HG03469 (cell line): Measurements from ENCODE around the gene ANKRD61.
"Not testable (repeated sequence)": the region's sequence is repeated elsewhere in the genome, so short reads cannot be mapped to it uniquely, and the experiment has no call there.

Source experiments
- ATAC-seq: cut with Tn5 transposase; IDR thresholded peaks from one replicate; pipeline ENCODE4 v1.9.1; 2021; ENCODE audit warnings: mild to moderate bottlenecking, moderate library complexity, moderate number of reproducible peaks; ENCODE audit not compliant: unreplicated experiment

ANKRD61 gene

GRCh38 chr7:6028563-6028962 is 2.6 kb upstream of the ANKRD61 start:
- no peak for ATAC-seq

GRCh38 chr7:6031567-6031966 is 391 bp downstream of the ANKRD61 start:
- ATAC-seq = no peak

GRCh38 chr7:6032167-6032566 is 991 bp downstream of the ANKRD61 start:
- ATAC-seq = no peak

GRCh38 chr7:6032641-6033040 is 1.5 kb downstream of the ANKRD61 start:
- ATAC-seq = no peak

- ATAC-seq = no peak
Measured at GRCh38 chr7:6035165-6035564, 4.0 kb downstream of the ANKRD61 start.

GRCh38 chr7:6035686-6036085 is 4.5 kb downstream of the ANKRD61 start:
- no peak for ATAC-seq

GRCh38 chr7:6049780-6050179 is 18.6 kb downstream of the ANKRD61 start:
- ATAC-seq = no peak

- ATAC-seq = not testable (repeated sequence)
Measured at GRCh38 chr7:6051185-6051584, 20.0 kb downstream of the ANKRD61 start.

GRCh38 chr7:6056616-6057015 is 25.4 kb downstream of the ANKRD61 start:
- ATAC-seq = no peak

- ATAC-seq = no peak
Measured at GRCh38 chr7:6057316-6058129, 26.3 kb downstream of the ANKRD61 start.

GRCh38 chr7:6059941-6060340 is 28.8 kb downstream of the ANKRD61 start:
- ATAC-seq = not testable (repeated sequence)

GRCh38 chr7:6071406-6071805 is 40.2 kb downstream of the ANKRD61 start:
- ATAC-seq = no peak

GRCh38 chr7:6074612-6075380 is 43.6 kb downstream of the ANKRD61 start:
- ATAC-seq = no peak

- ATAC-seq = no peak
Measured at GRCh38 chr7:6078548-6078947, 47.4 kb downstream of the ANKRD61 start.

GRCh38 chr7:6083047-6083446 is 51.9 kb downstream of the ANKRD61 start:
- not testable (repeated sequence) for ATAC-seq
